Lower leg skin (tissue), 4 donors: Measurements from ENCODE around the gene ARL13B. TPM values are rescaled to one million over a fixed set of nuclear protein-coding genes. Genes with fewer than 3 reads are reported as not detected.

ENCODE experiments used
- DNase-seq, 2 donors: peaks; one replicate each; pipeline ENCODE4 v3.0.0-alpha.2; 2019; ENCODE audit warnings: low spot score in 2 of 2
- H3K4me3 ChIP-seq: fragments of 200-600 bp; sonication (generic); 2 replicates; pipeline ENCODE4 v1.5.1; 2017; ENCODE audit warnings: mild to moderate bottlenecking, low read depth; ENCODE audit not compliant: poor library complexity, severe bottlenecking
- CTCF ChIP-seq, 3 donors: fragments of 450-650 bp; IDR thresholded peaks; one replicate each; pipeline ENCODE4 v1.5.1; 2016; ENCODE audit warnings: antibody characterized with exemption in 3 of 3, mild to moderate bottlenecking in 3 of 3, moderate library complexity in 2 of 3
- POLR2A ChIP-seq, 2 donors: fragments of 450-650 bp; IDR thresholded peaks; one replicate each; pipeline ENCODE4 v1.6.1; 2016 to 2017; ENCODE audit warnings: antibody characterized with exemption in 2 of 2, mild to moderate bottlenecking in 1 of 2, moderate library complexity in 1 of 2
- WGBS, 2 donors: methylation state at CpG; one replicate each; pipeline ENCODE4 v1.1.5; 2018; 5-methylcytosine and 5-hydroxymethylcytosine counted together
- intact Hi-C: fragments of 100-400 bp; cut with DNase I; formaldehyde crosslinking; loops from one replicate; pipeline ENCODE4 v1.15.0; 2023; ENCODE audit warnings: low total_unique reads
- total RNA-seq, 4 donors: library from RNA; depleted of rRNA; stranded (reverse); fragments of >200 nt; gene quantifications; one replicate each; pipeline ENCODE4 v1.1.0, GENCODE V29; 2016

ARL13B gene
- total RNA-seq, 4 donors from 2014 or later: 8.5 to 15.2 (median 9.7) TPM

- WGBS, 2 donors: 93% methylated on average over 13 of the region's 13 CpGs
- intact Hi-C loops: no loop called here
- DNase-seq: no peak
- no peak overlapping the region for H3K4me3 ChIP-seq
- TF ChIP-seq POLR2A (IDR thresholded peaks at IDR 0.05): no peak
- TF ChIP-seq CTCF (IDR thresholded peaks at IDR 0.05): no peak
These were observed 1.7 kb downstream of the ARL13B start for GRCh38 chr3:93981649-93982048.

GRCh38 chr3:93983408-93983807 is 3.5 kb downstream of the ARL13B start:
- no peak overlapping the region for H3K4me3 ChIP-seq
- TF ChIP-seq CTCF (IDR thresholded peaks at IDR 0.05) (no peak), POLR2A (IDR thresholded peaks at IDR 0.05) (no peak)
- DNase-seq: no peak
- intact Hi-C loops: no loop called here
- WGBS, 2 donors: 94 to 95% methylated on average over 3 of the region's 3 CpGs

- no peak for TF ChIP-seq POLR2A (IDR thresholded peaks at IDR 0.05)
- TF ChIP-seq CTCF (IDR thresholded peaks at IDR 0.05): no peak
- WGBS, 2 donors: 92 to 94% methylated on average over 5 of the region's 5 CpGs
- no peak overlapping the region for H3K4me3 ChIP-seq
- DNase-seq: no peak
- intact Hi-C loops: no loop called here
These were observed 4.7 kb downstream of the ARL13B start for GRCh38 chr3:93984618-93985017.

GRCh38 chr3:93988283-93988682 is 8.3 kb downstream of the ARL13B start:
- TF ChIP-seq CTCF (IDR thresholded peaks at IDR 0.05) (no peak), POLR2A (IDR thresholded peaks at IDR 0.05) (no peak)

GRCh38 chr3:93988764-93989163 is 8.8 kb downstream of the ARL13B start:
- no peak overlapping the region for H3K4me3 ChIP-seq
- WGBS, 2 donors: 97 to 98% methylated on average over 9 of the region's 9 CpGs
- no peak for DNase-seq
- intact Hi-C loops: no loop called here
- no peak for TF ChIP-seq POLR2A (IDR thresholded peaks at IDR 0.05)
- no peak for TF ChIP-seq CTCF (IDR thresholded peaks at IDR 0.05)

More at GRCh38 chr3:93988283-93988682, 8.3 kb downstream of the ARL13B start:
- intact Hi-C loops: no loop called here
- H3K4me3 ChIP-seq: no peak overlapping the region
- no peak for DNase-seq

GRCh38 chr3:93989241-93989640 is 9.3 kb downstream of the ARL13B start:
- 81 to 91% methylated on average over 3 of the region's 3 CpGs for WGBS, 2 donors
- DNase-seq: no peak
- H3K4me3 ChIP-seq: no peak overlapping the region
- TF ChIP-seq CTCF (IDR thresholded peaks at IDR 0.05) (no peak), POLR2A (IDR thresholded peaks at IDR 0.05) (no peak)
- intact Hi-C loops: no loop called here
